Measurements from ENCODE around the gene KSR2.

- TF ChIP-seq POLR2A (IDR thresholded peaks at IDR 0.05; ENCODE audit: low read length) (no peak), GATA1 (IDR thresholded peaks at IDR 0.05; ENCODE audit: low read depth, low read length) (no peak)
These were observed 126.2 kb downstream of the KSR2 start for GRCh38 chr12:117842630-117843029.

Data from erythroblast (primary cell).